GM13977 (cell line): ENCODE data around the gene PHF19.

ENCODE experiments used
- DNase-seq: peaks from one replicate; pipeline ENCODE4 v3.0.0; 2012; ENCODE audit warnings: low spot score
- in situ Hi-C: fragments of 300-500 bp; cut with MboI; formaldehyde crosslinking; loops from one replicate; pipeline ENCODE4 v1.12.0; 2022; ENCODE audit warnings: low sequenced_read_pairs, low pct_unique_long_range_greater_than_20kb, mixed read lengths, inconsistent platforms; ENCODE audit not compliant: unreplicated experiment
- TF ChIP-seq, protein P1 (sequence below): IDR thresholded peaks from 2 replicates; pipeline ENCODE4 v1.5.1; 2012; ENCODE audit warnings: mild to moderate bottlenecking, control low read depth; ENCODE audit not compliant: insufficient read depth; ENCODE audit errors: extremely low read depth, missing control alignments

Gene PHF19

DNA sequence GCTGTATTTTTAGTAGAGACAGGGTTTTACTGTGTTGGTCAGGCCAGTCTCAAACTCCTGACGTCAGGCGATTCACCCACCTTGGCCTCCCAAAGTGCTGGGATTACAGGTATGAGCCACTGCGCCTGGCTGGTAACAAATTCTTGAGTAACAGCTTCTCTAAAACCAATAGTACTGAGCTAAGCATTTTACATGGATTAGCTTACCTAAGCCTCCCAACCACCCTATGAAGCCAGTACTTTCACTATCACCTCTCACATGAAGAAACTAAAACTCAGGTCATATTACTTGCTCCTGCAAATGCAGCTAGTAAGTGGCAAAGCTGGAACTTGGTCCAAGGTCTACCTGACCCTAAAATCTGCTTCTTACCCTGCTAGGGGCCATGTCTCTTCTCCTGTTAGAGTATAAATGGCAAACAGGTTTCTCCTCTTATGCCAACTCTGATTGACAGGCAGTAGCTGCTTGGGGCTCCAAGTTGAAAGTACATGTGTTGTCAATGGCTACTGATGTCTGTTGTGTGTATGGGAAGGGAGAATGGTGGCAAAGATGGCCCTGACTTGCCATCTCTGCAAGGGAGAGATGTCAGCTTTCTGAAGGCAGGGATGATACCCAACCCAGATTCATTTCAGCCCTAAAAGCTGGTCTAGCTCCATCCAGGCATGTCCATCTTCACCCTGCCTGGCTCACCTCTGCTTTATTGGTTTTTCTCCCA lies 4.0 kb downstream of the PHF19 start:
- DNase-seq, result no peak
- TF ChIP-seq, protein P1, sequence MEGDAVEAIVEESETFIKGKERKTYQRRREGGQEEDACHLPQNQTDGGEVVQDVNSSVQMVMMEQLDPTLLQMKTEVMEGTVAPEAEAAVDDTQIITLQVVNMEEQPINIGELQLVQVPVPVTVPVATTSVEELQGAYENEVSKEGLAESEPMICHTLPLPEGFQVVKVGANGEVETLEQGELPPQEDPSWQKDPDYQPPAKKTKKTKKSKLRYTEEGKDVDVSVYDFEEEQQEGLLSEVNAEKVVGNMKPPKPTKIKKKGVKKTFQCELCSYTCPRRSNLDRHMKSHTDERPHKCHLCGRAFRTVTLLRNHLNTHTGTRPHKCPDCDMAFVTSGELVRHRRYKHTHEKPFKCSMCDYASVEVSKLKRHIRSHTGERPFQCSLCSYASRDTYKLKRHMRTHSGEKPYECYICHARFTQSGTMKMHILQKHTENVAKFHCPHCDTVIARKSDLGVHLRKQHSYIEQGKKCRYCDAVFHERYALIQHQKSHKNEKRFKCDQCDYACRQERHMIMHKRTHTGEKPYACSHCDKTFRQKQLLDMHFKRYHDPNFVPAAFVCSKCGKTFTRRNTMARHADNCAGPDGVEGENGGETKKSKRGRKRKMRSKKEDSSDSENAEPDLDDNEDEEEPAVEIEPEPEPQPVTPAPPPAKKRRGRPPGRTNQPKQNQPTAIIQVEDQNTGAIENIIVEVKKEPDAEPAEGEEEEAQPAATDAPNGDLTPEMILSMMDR, result no peak
- in situ Hi-C loops, result no loop called here

DNA sequence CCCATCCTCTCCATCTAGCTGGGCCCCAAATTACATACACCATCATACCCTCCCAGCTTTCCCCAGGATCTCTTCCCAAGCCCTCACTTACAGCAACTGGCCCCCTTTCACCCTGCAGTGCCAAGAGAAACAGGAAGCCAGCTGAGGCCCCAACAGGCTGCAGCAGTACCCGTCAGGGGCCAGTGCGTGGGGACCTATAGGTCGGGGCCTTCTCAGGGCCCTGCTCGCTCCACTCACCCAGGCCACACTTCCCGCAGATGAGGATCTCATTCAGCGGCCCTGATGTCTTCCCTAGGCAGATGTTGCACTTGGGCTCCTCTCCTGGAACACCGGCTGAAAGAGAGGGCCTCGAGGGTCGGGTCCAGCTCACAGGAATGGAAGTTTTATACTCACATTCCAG lies 6.8 kb downstream of the PHF19 start:
- in situ Hi-C loops, result no loop called here
- TF ChIP-seq, protein P1, result no peak
- DNase-seq, result no peak

DNA sequence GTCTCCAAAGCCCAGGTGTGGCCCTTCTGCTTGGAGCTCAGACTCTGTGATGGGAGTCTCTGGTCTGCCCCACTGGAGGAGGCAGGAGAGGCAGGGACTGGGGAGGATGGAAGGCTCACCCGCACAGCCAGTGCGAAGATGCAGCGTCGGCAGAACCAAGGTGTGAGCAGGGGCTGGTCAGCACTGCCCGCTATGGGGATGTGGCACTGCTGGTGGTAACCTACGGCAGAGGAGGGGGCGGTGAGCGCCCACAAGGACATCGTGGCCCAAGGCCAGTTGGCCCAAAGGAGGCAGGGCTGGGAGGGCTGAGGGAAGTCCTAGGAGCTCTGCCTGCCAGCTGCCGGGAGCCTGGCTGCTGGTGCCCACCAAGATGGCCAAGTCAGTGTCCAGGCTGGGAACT lies 7.3 kb downstream of the PHF19 start:
- DNase-seq, result no peak
- TF ChIP-seq, protein P1, result no peak
- in situ Hi-C loops, result no loop called here

DNA sequence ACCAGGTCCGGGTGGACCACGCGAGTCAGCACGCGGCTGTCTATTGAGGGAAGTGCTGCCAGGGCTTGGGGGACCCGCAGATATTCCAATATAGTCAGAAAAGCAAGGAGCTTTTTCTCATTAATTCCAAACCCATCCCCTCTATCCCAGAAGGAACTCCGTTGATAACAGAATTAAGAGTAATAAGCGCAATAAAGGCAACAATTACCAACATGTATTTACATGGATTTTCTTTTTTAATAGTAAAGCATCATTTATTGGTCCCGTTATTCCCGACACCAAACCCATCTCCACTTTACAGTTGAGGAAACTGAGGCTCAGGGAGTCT lies 7.7 kb downstream of the PHF19 start:
- TF ChIP-seq, protein P1, result no peak
- in situ Hi-C loops, result no loop called here
- DNase-seq, result no peak

DNA sequence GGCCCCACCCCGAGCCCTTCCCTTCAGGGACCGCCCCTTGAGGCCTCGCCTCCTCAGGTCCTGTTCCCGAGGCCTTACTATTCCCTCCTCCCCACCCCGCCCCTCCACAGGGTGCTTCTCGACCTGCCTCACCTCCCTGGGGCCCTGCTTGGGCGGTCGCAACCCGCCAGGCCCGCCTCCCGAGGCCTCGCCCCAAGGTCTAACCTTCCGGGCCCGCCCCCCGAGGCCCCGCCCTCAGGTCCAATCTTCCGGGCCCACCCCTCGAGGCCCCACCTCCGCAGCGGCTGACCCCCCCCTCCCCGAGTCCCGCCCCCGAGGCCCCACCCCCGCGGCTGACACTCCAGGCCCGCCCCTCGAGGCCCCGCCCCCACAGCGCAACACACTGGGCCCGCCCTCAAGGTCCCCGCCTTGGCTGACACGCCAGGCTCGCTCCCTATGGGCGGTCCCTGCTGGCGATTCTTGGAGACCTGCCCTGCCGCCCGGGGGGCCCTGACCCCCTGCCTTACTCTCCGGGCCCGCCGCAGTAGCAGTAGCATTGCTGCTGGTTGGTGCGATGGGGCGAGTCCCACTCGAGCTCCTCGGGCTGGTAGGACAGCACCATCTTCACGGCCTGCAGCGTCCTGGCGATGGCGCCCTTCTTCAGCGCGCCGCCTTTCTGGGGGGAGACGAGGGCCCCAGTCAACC lies 8.2 kb downstream of the PHF19 start:
- in situ Hi-C loops, result no loop called here
- TF ChIP-seq, protein P1, result peak; percentile 75
- peak; percentile 98 for DNase-seq

DNA sequence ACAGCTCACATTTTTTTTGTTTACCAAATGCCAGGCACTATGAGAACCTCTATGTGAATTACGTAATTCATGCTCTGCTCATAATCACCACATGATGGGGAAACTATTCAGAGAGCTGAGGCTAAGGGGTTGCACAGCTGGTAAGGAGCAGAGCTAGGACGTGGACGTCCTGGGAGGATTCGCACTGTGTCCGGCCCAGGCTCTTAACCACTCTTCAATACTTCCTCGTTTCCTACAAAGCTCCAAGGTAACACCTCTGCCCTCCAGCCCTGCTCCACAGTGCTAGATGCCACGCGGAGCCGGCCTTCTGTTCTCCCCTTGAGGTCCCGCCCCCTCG lies 8.7 kb downstream of the PHF19 start:
- DNase-seq, result no peak
- TF ChIP-seq, protein P1, result no peak
- in situ Hi-C loops, result no loop called here
